ENCODE data around the gene TFDP2. TPM values are rescaled to one million over a fixed set of nuclear protein-coding genes. Genes with fewer than 3 reads are reported as not detected.

TFDP2 gene
- total and polyA plus RNA-seq, 11 donors, result 18.3 to 80.9 (median 52.2) TPM

- TF ChIP-seq POLR2A (IDR thresholded peaks at IDR 0.05) (no peak), CTCF (IDR thresholded peaks at IDR 0.05) (no peak)
- no peak overlapping the region for H3K4me3 ChIP-seq
- DNase-seq (no peak), ATAC-seq (peak in 1 of 4 donors; percentile 10)
- intact Hi-C loops (cut with DNase I), result no loop called here
- peaks cover 0 to 19% (median 4%) of the 10 kb centered on the region in 9 donors for H3K36me3 ChIP-seq
- H3K27ac ChIP-seq, result no peak overlapping the region
- peaks cover 0 to 4% (median 0%) of the 10 kb centered on the region in 12 donors for H3K4me1 ChIP-seq
- H3K9me3 ChIP-seq, result peaks cover 0 to 9% (median 0%) of the 10 kb centered on the region in 12 donors
- H3K27me3 ChIP-seq, result no peaks in the 10 kb centered on the region
- WGBS, 4 donors, result 98 to 100% (median 100%) methylated on average over 3 of the region's 3 CpGs
Observed at GRCh38 chr3:141900343-141900742, 249.0 kb downstream of the TFDP2 start.

- peaks cover 0 to 18% (median 3%) of the 10 kb centered on the region in 9 donors for H3K36me3 ChIP-seq
- DNase-seq (no peak), ATAC-seq (no peak)
- no peak overlapping the region for H3K27ac ChIP-seq
- H3K27me3 ChIP-seq, result no peaks in the 10 kb centered on the region
- H3K4me1 ChIP-seq, result peaks cover 0 to 6% (median 0%) of the 10 kb centered on the region in 12 donors
- 97 to 100% (median 98%) methylated on average over 1 of the region's 1 CpG for WGBS, 4 donors
- TF ChIP-seq CTCF (IDR thresholded peaks at IDR 0.05), result no peak
- TF ChIP-seq POLR2A (IDR thresholded peaks at IDR 0.05), result no peak
- intact Hi-C loops (cut with DNase I), result no loop called here
- peaks cover 0 to 9% (median 0%) of the 10 kb centered on the region in 12 donors for H3K9me3 ChIP-seq
- no peak overlapping the region for H3K4me3 ChIP-seq
Observed at GRCh38 chr3:141898908-141899307, 250.4 kb downstream of the TFDP2 start.

- no peak overlapping the region for H3K4me3 ChIP-seq
- no peak overlapping the region for H3K27ac ChIP-seq
- no peak for TF ChIP-seq POLR2A (IDR thresholded peaks at IDR 0.05)
- TF ChIP-seq CTCF (IDR thresholded peaks at IDR 0.05), result no peak
- intact Hi-C loops (cut with DNase I), result no loop called here
- H3K4me1 ChIP-seq, result peaks cover 0 to 6% (median 0%) of the 10 kb centered on the region in 12 donors
- peaks cover 0 to 18% (median 0%) of the 10 kb centered on the region in 9 donors for H3K36me3 ChIP-seq
- ATAC-seq (no peak), DNase-seq (no peak)
- 95 to 100% (median 98%) methylated on average over 3 of the region's 3 CpGs for WGBS, 4 donors
- H3K27me3 ChIP-seq, result no peaks in the 10 kb centered on the region
- peaks cover 0 to 9% (median 0%) of the 10 kb centered on the region in 12 donors for H3K9me3 ChIP-seq
Observed at GRCh38 chr3:141895731-141896130, 253.6 kb downstream of the TFDP2 start.

GRCh38 chr3:141894524-141895176 is 254.7 kb downstream of the TFDP2 start:
- H3K4me1 ChIP-seq, result peaks cover 0 to 6% (median 0%) of the 10 kb centered on the region in 12 donors
- intact Hi-C loops (cut with DNase I), result no loop called here
- peaks cover 0 to 3% (median 0%) of the 10 kb centered on the region in 12 donors for H3K9me3 ChIP-seq
- no peak overlapping the region for H3K4me3 ChIP-seq
- ATAC-seq (peak in 1 of 4 donors; percentile 21), DNase-seq (no peak)
- WGBS, 4 donors, result 70 to 92% (median 86%) methylated on average over 5 of the region's 5 CpGs
- no peak overlapping the region for H3K27ac ChIP-seq
- no peaks in the 10 kb centered on the region for H3K27me3 ChIP-seq
- no peak for TF ChIP-seq POLR2A (IDR thresholded peaks at IDR 0.05)
- no peak for TF ChIP-seq CTCF (IDR thresholded peaks at IDR 0.05)
- H3K36me3 ChIP-seq, result peaks cover 0 to 18% (median 0%) of the 10 kb centered on the region in 9 donors

Other genes with a start within 250 kb of the TFDP2 start
- gene GK5, start 76.0 kb upstream of the TFDP2 start, total RNA-seq, result 10 to 100 TPM in 2 of 9 donors, 1 to 10 TPM in 7; 7.6 to 12.7 (median 9.1) TPM
- gene GK5, start 76.0 kb upstream of the TFDP2 start, polyA plus RNA-seq, result 1 to 10 TPM; 5.4 to 5.5 TPM